ENCODE data around the gene TMEM208.

DNA sequence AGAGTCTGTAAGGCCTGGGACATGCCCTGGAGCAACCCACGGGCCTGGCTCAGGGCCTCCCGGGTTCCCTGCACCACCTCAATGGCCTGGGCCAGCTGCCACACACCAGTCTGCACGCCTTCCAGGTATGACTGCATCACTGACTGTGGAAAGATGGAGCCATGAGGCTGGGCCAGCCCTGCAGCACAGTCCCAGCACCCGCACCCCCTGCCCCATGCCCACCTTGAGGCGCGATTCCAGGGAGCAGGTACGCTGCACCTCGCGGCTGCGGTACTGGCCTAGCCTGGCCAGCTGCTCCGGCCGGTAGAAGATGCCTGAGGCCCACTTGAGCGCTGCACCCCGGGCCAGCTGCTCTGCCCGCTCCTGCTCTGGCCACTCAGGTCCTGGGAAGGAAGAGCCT, 38.1 kb upstream of the TMEM208 start:
- TF ChIP-seq EZH2 (IDR thresholded peaks at IDR 0.05; ENCODE audit: insufficient read depth, poor library complexity, severe bottlenecking) (no peak), EZH2phosphoT487 (IDR thresholded peaks at IDR 0.05; ENCODE audit: insufficient read depth, low read depth) (no peak)
